ENCODE measurements around the gene COL20A1. TPM values are rescaled to one million over a fixed set of nuclear protein-coding genes. Genes with fewer than 3 reads are reported as not detected.

COL20A1 gene
- total and polyA plus RNA-seq, 4 donors, result 0.06 to 0.09 TPM; not detected in 2

GRCh38 chr20:63264000-63264399 lies 29.0 kb upstream of the COL20A1 start:
- Histone ChIP-seq H3K27ac (ENCODE audit: low read depth in 1 of 2, low read length in 1 of 2) (no peak overlapping the region), H3K36me3 (ENCODE audit: control insufficient read depth in 4 of 4, insufficient read depth in 4 of 4, low read length in 4 of 4) (no peaks in the 10 kb centered on the region), H3K27me3 (ENCODE audit: control insufficient read depth in 3 of 3, insufficient read depth in 3 of 3, low read length in 2 of 3) (peaks cover 0 to 7% (median 2%) of the 10 kb centered on the region in 3 donors), H3K9ac (ENCODE audit: insufficient read depth in 1 of 2, low read length in 2 of 2) (no peak overlapping the region), H3K9me3 (ENCODE audit: control insufficient read depth in 4 of 4, insufficient read depth in 3 of 4, low read length in 3 of 4) (peaks cover 0 to 2% (median 0%) of the 10 kb centered on the region in 4 donors), H3K4me1 (ENCODE audit: control insufficient read depth in 5 of 5, insufficient read depth in 5 of 5, low read length in 5 of 5) (peaks cover 0 to 70% (median 26%) of the 10 kb centered on the region in 5 donors), H3K4me3 (no peak overlapping the region)
- ATAC-seq (ENCODE audit: insufficient read depth, low FRiP score), result no peak
- no peak for DNase-seq
- WGBS, 2 donors, result 87 to 89% methylated on average over 10 of the region's 10 CpGs
- TF ChIP-seq CTCF (IDR thresholded peaks at IDR 0.05; ENCODE audit: control extremely low read depth, extremely low read depth), result no peak

- H3K27me3 ChIP-seq (ENCODE audit: control insufficient read depth in 3 of 3, insufficient read depth in 3 of 3, low read length in 2 of 3), result peaks cover 0 to 7% (median 2%) of the 10 kb centered on the region in 3 donors
Observed at GRCh38 chr20:63264519-63264918, 28.5 kb upstream of the COL20A1 start.

GRCh38 chr20:63265891-63266515 lies 27.0 kb upstream of the COL20A1 start:
- Histone ChIP-seq H3K4me1 (ENCODE audit: control insufficient read depth in 5 of 5, insufficient read depth in 5 of 5, low read length in 5 of 5) (peaks cover 0 to 61% (median 22%) of the 10 kb centered on the region in 5 donors), H3K9me3 (ENCODE audit: control insufficient read depth in 4 of 4, insufficient read depth in 3 of 4, low read length in 3 of 4) (no peaks in the 10 kb centered on the region), H3K9ac (ENCODE audit: insufficient read depth in 1 of 2, low read length in 2 of 2) (no peak overlapping the region), H3K27ac (ENCODE audit: low read depth in 1 of 2, low read length in 1 of 2) (no peak overlapping the region), H3K27me3 (ENCODE audit: control insufficient read depth in 3 of 3, insufficient read depth in 3 of 3, low read length in 2 of 3) (peaks cover 0 to 3% (median 2%) of the 10 kb centered on the region in 3 donors), H3K4me3 (no peak overlapping the region), H3K36me3 (ENCODE audit: control insufficient read depth in 4 of 4, insufficient read depth in 4 of 4, low read length in 4 of 4) (no peaks in the 10 kb centered on the region)
- ATAC-seq (ENCODE audit: insufficient read depth, low FRiP score) (no peak), DNase-seq (peak; percentile 74 to 81 (median 75))
- 70 to 81% methylated on average over 12 of the region's 12 CpGs for WGBS, 2 donors
- no peak for TF ChIP-seq CTCF (IDR thresholded peaks at IDR 0.05; ENCODE audit: control extremely low read depth, extremely low read depth)

More at GRCh38 chr20:63264519-63264918, 28.5 kb upstream of the COL20A1 start:
- ATAC-seq (ENCODE audit: insufficient read depth, low FRiP score), result no peak
- 42 to 62% methylated on average over 14 of the region's 14 CpGs for WGBS, 2 donors
- Histone ChIP-seq H3K9me3 (ENCODE audit: control insufficient read depth in 4 of 4, insufficient read depth in 3 of 4, low read length in 3 of 4) (peaks cover 0 to 2% (median 0%) of the 10 kb centered on the region in 4 donors), H3K36me3 (ENCODE audit: control insufficient read depth in 4 of 4, insufficient read depth in 4 of 4, low read length in 4 of 4) (no peaks in the 10 kb centered on the region), H3K4me3 (no peak overlapping the region), H3K27ac (ENCODE audit: low read depth in 1 of 2, low read length in 1 of 2) (no peak overlapping the region), H3K9ac (ENCODE audit: insufficient read depth in 1 of 2, low read length in 2 of 2) (no peak overlapping the region), H3K4me1 (ENCODE audit: control insufficient read depth in 5 of 5, insufficient read depth in 5 of 5, low read length in 5 of 5) (peaks cover 0 to 69% (median 26%) of the 10 kb centered on the region in 5 donors)
- TF ChIP-seq CTCF (IDR thresholded peaks at IDR 0.05; ENCODE audit: control extremely low read depth, extremely low read depth), result no peak
- peak; percentile 45 to 53 (median 53) for DNase-seq
